ENCODE results near the gene SLC35A5.

GRCh38 chr3:112598731-112599130 lies 36.9 kb downstream of the SLC35A5 start:
- no peak for TF ChIP-seq CTCF (conservative IDR thresholded peaks at IDR 0.05 in 1 of 2, IDR thresholded peaks at IDR 0.05 in 1 of 2; ENCODE audit: extremely low read depth in 1 of 2, insufficient read depth in 1 of 2, low read depth in 1 of 2, low read length in 2 of 2)
- no peak for TF ChIP-seq EZH2 (IDR thresholded peaks at IDR 0.05; ENCODE audit: borderline replicate concordance, low read length)
